ENCODE results near the gene ST8SIA6.
"Not testable (repeated sequence)": the region's sequence is repeated elsewhere in the genome, so short reads cannot be mapped to it uniquely, and the experiment has no call there.

Gene ST8SIA6

GRCh38 chr10:17426263-17426750 is 28.1 kb downstream of the ST8SIA6 start:
- DNase-seq (ENCODE audit: low read depth) = no peak

- no peak for DNase-seq (ENCODE audit: low read depth)
Observed at GRCh38 chr10:17425584-17426262, 28.7 kb downstream of the ST8SIA6 start.

- DNase-seq (ENCODE audit: low read depth) = no peak
Observed at GRCh38 chr10:17423632-17424186, 30.7 kb downstream of the ST8SIA6 start.

GRCh38 chr10:17422931-17423330 is 31.5 kb downstream of the ST8SIA6 start:
- no peak for DNase-seq (ENCODE audit: low read depth)

GRCh38 chr10:17418249-17418648 is 36.1 kb downstream of the ST8SIA6 start:
- DNase-seq (ENCODE audit: low read depth) = no peak

- DNase-seq (ENCODE audit: low read depth) = no peak
Observed at GRCh38 chr10:17416442-17417211, 37.8 kb downstream of the ST8SIA6 start.

GRCh38 chr10:17415046-17415658 is 39.2 kb downstream of the ST8SIA6 start:
- DNase-seq (ENCODE audit: low read depth) = no peak

GRCh38 chr10:17414484-17414883 is 39.9 kb downstream of the ST8SIA6 start:
- DNase-seq (ENCODE audit: low read depth) = no peak

GRCh38 chr10:17413876-17414275 is 40.5 kb downstream of the ST8SIA6 start:
- no peak for DNase-seq (ENCODE audit: low read depth)

- DNase-seq (ENCODE audit: low read depth) = no peak
Observed at GRCh38 chr10:17412323-17412722, 42.1 kb downstream of the ST8SIA6 start.

- DNase-seq (ENCODE audit: low read depth) = no peak
Observed at GRCh38 chr10:17410907-17411306, 43.5 kb downstream of the ST8SIA6 start.

- DNase-seq (ENCODE audit: low read depth) = no peak
Observed at GRCh38 chr10:17409170-17409733, 45.1 kb downstream of the ST8SIA6 start.

GRCh38 chr10:17407047-17407446 is 47.3 kb downstream of the ST8SIA6 start:
- DNase-seq (ENCODE audit: low read depth) = no peak

- DNase-seq (ENCODE audit: low read depth) = no peak
Observed at GRCh38 chr10:17406036-17406834, 48.2 kb downstream of the ST8SIA6 start.

GRCh38 chr10:17403161-17403560 is 51.2 kb downstream of the ST8SIA6 start:
- no peak for DNase-seq (ENCODE audit: low read depth)

- DNase-seq (ENCODE audit: low read depth) = not testable (repeated sequence)
Observed at GRCh38 chr10:17402040-17402439, 52.4 kb downstream of the ST8SIA6 start.

- DNase-seq (ENCODE audit: low read depth) = no peak
Observed at GRCh38 chr10:17396004-17396403, 58.4 kb downstream of the ST8SIA6 start.

- DNase-seq (ENCODE audit: low read depth) = no peak
Observed at GRCh38 chr10:17394854-17395253, 59.5 kb downstream of the ST8SIA6 start.

GRCh38 chr10:17387861-17388503 is 66.4 kb downstream of the ST8SIA6 start:
- DNase-seq (ENCODE audit: low read depth) = no peak

GRCh38 chr10:17386616-17387075 is 67.7 kb downstream of the ST8SIA6 start:
- DNase-seq (ENCODE audit: low read depth) = no peak

- DNase-seq (ENCODE audit: low read depth) = no peak
Observed at GRCh38 chr10:17386021-17386420, 68.4 kb downstream of the ST8SIA6 start.

All from non-pigmented ciliary epithelial cell (primary cell).